ENCODE results near the gene ZDHHC14.

DNA sequence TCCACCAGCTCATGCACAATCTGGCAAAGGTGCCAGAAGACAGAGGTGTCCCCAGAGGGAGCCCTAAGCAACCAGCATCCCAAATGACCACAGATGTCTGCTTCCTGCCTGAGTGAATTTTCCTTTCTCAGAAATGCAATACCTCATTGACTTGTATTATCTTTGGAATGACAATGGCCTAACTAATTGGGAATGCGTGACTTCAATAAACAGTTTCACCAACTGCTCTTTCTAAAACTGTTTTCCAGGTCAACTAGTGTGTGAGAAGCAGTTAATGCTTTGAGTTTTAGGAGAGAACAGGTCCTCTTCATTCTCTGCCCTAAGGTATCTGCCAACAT lies 333.1 kb downstream of the ZDHHC14 start:
- TF ChIP-seq, protein P1, sequence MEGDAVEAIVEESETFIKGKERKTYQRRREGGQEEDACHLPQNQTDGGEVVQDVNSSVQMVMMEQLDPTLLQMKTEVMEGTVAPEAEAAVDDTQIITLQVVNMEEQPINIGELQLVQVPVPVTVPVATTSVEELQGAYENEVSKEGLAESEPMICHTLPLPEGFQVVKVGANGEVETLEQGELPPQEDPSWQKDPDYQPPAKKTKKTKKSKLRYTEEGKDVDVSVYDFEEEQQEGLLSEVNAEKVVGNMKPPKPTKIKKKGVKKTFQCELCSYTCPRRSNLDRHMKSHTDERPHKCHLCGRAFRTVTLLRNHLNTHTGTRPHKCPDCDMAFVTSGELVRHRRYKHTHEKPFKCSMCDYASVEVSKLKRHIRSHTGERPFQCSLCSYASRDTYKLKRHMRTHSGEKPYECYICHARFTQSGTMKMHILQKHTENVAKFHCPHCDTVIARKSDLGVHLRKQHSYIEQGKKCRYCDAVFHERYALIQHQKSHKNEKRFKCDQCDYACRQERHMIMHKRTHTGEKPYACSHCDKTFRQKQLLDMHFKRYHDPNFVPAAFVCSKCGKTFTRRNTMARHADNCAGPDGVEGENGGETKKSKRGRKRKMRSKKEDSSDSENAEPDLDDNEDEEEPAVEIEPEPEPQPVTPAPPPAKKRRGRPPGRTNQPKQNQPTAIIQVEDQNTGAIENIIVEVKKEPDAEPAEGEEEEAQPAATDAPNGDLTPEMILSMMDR (IDR thresholded peaks at IDR 0.05; ENCODE audit: insufficient read depth, low read length): no peak
- TF ChIP-seq, protein P2, sequence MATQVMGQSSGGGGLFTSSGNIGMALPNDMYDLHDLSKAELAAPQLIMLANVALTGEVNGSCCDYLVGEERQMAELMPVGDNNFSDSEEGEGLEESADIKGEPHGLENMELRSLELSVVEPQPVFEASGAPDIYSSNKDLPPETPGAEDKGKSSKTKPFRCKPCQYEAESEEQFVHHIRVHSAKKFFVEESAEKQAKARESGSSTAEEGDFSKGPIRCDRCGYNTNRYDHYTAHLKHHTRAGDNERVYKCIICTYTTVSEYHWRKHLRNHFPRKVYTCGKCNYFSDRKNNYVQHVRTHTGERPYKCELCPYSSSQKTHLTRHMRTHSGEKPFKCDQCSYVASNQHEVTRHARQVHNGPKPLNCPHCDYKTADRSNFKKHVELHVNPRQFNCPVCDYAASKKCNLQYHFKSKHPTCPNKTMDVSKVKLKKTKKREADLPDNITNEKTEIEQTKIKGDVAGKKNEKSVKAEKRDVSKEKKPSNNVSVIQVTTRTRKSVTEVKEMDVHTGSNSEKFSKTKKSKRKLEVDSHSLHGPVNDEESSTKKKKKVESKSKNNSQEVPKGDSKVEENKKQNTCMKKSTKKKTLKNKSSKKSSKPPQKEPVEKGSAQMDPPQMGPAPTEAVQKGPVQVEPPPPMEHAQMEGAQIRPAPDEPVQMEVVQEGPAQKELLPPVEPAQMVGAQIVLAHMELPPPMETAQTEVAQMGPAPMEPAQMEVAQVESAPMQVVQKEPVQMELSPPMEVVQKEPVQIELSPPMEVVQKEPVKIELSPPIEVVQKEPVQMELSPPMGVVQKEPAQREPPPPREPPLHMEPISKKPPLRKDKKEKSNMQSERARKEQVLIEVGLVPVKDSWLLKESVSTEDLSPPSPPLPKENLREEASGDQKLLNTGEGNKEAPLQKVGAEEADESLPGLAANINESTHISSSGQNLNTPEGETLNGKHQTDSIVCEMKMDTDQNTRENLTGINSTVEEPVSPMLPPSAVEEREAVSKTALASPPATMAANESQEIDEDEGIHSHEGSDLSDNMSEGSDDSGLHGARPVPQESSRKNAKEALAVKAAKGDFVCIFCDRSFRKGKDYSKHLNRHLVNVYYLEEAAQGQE (IDR thresholded peaks at IDR 0.05; ENCODE audit: insufficient replicate concordance, low read depth): no peak
- no peak for TF ChIP-seq GABPA (IDR thresholded peaks at IDR 0.05; ENCODE audit: low read depth)
